HUDEP-2 (cell line): ENCODE data around the gene NR5A1.
A peak's percentile ranks its signal among the peaks of the same experiment; 100 is the strongest.

Experiments used
- DNase-seq, 76 experiments: peaks; one replicate each; lab custom pipeline; 2025; ENCODE audit not compliant: unreplicated experiment in 76 of 76; lab: John Stamatoyannopoulos, UW

The NR5A1 gene

DNA sequence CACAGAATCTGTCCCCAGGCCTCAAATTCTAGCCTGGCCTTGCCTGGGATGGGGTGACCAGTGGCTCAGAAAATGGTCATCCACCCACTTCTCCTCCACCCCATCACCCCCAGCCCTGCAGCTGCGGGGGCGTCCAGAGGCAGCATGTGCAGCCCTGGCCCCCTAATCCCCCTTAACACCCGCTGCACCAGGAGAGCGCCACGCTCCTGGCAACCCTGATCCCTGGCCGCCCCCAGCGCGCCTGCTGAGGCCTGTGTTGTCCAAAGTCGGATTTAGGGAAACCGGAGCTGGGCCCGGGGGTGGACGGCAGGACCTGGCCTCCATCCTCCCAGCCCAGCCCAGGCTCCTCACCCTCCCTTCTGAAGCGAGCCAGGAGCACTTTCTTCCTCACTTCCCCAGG lies 22.0 kb downstream of the NR5A1 start:
- no peak for DNase-seq

DNA sequence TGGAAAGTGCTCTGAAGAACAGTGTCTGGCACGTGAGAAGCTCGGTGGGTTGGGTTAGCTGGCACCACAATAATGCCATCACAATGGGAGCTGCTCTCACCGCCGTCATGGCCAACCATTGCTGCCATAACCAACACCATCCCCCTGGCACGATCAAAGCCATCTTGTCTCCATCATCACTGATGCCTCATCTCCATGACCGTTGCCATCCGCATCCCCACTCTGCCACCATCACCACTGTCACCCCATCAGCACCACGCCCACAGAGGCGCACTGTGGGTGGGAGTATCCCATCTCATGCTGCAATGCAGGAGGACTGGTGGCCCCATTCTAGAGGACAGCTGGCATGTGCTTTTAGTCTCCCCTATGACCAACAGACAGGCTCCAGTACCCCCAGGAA lies 23.7 kb downstream of the NR5A1 start:
- DNase-seq: no peak

DNA sequence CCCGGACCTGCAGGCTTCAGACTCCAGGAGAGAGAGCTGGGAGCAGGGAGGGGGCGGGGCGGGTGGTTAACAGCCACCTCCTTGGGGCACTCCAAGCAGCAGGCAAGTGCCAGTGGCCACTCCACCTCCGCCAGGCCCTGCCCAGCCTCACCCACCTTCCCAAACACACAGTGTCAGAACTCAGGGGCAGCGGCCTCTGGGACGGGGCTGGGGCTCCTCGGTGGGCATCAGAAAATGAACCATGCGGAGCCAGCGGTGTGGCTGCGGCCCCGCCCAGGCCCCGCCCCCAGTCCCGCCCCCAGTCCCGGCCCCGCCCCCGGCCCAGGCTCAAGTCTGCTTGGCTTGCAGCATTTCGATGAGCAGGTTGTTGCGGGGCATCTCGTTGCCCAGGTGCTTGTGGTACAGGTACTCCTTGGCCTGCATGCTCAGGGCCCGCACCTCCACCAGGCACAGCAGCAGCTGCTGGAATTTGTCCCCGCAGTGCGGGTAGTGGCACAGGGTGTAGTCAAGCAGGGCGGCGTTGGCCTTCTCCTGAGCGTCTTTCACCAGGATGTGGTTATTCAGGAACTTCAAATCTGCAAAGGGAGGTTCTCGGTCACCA lies 24.7 kb downstream of the NR5A1 start:
- DNase-seq: peak in 16 of 76 experiments; percentile 5 to 40 (median 21)

DNA sequence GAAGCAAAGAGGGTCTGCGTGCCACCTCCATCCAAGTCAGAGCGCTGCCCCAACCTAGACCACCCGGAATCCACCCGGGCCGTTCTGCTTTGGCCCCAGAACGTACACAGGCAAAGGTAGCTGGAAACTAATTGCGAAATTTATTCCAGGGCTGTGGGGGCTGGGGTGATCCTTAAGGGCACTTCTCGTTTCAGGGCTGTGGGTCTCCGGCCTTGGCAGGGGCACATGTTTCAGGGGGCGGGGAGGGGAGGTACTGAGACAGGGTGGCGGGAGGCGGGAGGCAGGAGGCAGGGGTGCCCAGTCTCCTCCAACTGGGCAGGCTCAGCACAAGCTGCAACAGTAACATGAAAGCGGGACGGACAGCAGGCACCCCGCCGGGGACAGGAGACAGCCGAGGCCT lies 26.1 kb downstream of the NR5A1 start:
- no peak for DNase-seq

DNA sequence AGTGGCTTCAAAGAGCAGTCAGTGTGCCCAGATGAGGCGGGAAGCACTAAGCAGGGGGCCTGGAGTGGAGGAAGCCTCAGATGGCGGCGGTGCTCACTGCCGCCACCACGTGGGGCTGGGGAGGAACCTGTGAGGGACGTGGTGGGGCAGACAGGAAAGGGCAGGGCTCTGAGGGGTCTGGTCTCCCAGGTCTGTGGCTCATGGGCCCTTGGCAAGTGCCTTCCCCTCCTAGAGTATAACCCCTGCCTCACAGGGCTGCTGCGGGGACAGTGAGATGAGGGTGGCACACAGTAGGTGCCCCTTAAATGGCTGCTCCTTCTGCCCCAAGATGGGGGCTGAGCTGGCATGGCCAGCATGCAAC lies 26.6 kb downstream of the NR5A1 start:
- peak in 30 of 76 experiments; percentile 4 to 52 (median 24) for DNase-seq

DNA sequence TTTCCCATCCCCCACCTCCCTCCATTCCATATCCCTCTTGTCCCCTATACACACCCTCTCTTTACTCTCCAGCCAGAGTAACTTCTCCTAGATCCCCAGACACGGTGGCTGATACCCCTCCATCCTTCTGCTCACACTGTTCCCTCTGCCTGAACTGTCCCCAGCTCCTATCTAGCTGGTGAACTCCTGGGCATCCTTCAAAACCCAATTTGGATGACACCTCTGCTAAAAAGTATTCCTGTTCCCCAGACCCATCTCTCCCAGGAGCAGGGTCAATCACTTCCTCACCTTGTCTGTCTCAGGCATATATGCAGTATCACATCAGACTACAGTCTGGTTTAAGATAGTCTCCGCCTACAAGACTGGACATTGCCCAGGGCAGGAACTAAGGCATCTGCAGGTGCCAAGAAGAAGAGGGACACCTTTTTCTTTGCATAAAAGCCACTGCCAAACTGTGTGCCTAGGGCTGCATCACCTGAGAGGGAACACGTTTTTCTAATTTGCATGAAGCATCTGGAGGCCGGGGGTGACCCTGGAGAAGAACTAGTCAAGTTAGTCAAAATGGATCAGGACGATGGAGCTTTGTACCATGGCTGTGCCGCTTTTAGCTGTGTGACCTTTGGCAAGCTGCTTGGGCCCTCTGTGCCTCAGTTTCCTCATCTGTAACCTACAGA lies 27.1 kb downstream of the NR5A1 start:
- no peak for DNase-seq

DNA sequence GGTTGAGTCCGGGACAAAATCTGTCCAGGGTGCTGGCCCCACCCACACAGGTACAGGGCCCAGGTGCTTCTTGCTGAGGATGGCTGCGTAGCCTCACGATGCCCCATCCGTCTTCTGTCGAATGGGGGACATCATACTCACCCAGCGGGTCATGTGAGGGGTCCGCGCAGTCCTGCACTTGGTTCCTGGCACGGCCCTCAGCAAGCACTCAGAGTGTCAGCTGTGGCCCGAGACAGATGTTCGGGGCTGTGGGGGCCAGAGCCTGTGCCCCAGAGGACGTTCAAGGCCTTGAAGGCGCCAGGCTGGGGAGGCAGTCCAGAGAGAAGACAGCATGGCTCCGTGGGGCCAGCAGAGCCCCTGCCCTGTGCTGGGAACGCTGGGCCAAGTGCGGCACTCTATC lies 27.8 kb downstream of the NR5A1 start:
- DNase-seq: no peak

DNA sequence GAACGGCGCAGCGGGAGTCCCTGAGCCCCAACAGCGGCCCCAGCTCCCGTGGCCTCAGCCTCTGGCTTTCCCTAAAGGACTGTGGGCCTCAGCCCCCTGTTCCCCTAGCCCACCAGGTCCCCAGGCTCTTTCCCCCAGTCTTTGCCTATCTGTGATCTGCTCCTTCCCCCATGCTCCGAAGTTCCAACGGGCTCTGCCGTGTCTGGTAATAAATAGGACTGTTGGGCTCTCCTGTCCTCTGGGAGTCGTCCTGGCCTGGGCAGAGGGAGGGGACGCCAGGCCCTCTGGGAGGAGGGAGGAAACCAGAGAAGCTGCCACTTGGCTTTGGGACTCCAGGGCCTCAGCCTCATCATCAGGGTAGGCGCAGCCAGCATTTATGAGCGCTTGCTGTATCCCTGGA lies 28.8 kb downstream of the NR5A1 start:
- DNase-seq: no peak

DNA sequence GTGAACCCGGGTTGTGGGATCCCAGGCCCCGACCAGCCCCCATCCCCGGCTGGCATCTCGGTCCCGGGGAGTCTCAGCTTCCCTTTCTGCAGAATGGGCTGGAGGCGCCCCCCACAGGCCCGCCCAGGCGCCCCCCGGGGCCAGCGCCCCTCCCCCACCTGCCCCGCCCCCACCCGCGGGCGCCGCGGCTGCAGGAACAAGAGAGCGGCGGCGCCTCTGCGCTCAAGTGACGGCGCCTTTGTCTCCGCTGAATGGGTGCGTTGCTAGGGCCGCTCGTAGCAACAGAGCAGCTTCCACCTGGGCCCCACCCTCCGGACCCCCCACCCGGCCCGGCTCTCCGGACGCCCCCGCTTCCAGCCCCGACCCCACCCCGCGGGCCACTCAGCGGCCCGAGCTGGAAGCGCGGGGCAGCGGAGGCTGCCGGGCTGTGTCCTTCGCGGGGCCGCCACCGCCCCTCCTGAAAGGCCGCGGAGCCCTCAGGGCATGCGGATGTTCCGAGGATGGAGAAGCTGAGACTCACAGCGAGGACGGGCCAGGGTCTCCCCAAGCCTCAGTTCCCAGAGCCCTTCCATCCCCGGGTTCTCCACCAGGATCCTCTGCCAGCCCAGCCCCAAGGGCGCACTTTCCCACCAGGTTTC lies 29.4 kb downstream of the NR5A1 start:
- no peak for DNase-seq

DNA sequence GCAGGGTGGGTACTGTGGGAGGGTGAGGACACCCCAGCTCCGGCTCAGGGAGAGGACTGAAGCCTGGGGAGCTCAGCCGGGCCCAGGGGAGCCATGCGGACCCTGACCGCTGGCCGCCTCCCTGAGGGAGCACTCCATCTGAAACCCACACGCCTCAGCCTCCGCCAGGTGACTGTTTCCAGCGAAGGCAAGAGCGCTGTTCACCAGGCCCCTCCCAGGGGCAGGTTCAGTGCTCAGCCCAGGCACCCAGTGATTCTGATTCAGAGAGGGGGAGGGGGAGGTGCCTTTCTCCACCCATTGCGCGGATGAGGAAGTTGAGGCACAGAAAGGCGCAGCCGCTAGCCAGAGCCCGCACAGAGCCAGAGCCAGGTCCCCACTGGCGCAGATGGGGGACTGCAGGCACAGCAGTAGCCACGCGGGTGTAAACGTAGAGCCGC lies 30.0 kb downstream of the NR5A1 start:
- no peak for DNase-seq

DNA sequence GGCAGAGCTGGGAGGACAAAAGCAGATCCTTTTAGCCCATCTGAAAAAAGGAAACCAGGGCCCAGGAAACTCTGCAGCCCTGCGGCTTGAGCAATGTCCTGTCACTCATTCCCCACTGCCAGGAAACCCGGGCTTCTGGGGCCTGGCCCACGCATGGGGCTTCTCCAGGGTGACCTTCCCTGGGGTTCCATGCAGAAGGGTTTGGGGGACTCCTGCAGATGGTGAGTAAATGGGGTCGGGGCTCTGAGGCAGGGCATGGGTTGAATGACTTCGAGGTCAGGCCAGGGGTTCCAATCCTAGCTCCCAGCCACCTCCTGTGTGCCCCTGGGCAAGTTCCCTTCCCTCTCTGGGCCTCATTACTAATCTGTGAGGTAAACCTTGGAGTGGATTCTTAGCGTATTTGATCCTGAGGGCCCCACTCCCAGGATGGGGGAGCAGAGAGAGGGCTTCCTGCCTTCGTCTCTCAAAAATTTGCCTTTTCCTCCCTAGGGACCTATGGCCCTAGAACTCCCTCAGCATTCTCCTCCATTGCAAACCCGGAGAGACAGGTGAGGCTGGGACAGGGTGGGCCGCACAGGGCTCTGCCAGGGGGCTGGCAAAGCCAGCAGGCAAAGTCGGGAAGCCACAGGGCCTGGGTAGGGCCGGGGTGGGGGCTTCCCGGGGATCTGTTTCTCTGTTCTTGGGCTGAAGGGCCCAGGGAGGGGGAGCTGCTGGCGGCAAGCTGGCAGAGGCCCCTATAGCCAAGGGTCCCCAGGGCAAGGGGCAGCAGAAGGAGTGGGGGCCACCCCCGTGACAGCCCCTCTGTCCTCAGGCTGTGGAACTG lies 31.1 kb downstream of the NR5A1 start:
- DNase-seq: no peak

DNA sequence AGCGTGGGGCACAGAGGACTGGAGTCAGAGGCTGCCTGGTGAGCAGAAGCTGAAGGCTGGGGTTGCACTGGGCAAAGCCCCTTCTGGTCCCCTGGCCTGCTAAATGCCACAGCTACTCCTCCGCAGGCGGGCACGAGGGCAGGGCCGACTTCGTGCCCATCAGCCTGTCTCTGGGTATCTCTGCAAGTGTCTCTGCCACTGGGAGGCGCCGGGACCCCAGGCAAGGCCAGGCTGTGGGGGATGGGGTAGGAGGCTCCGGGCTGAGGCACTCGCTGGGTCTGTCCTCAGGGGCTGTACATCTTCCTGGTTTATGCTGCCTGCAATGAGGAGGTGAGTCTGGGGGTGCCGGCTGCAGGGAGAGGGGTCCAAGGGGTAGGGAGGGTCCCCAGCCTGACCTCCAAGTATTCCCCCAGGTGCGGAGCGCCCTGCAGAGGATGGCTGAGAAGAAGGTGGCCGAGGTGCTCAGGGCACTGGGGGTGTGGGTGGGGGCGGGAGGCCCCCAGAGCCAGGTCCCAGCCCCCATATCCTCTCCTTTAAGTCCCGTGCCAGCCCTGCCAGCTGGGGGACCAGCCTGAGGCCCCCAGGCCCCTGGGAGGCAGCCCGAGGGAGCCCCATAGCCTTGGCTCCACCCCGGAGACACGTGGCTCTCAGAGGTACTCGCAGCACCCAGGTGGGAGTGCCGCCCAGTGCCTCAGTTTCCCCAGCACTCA lies 31.9 kb downstream of the NR5A1 start:
- peak in 13 of 76 experiments; percentile 5 to 38 (median 15) for DNase-seq

DNA sequence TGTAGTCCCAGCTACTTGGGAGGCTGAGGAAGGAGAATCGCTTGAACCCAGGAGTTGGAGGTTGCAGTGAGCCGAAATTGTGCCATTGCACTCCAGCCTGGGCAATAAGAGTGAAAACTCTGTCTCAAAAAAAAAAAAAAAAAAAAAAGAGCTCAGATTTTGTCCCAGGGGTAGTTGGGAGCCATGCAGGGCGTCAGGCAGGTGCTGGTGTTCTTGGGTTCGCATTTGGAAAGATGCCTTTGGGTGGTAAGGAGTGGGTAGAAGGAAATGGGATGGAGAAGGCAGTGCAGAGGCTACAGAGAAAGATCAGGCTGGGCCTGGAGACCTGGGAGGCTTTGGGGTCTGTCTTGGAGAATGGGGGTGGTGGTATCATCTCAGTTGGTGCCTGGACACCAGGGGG lies 33.0 kb downstream of the NR5A1 start:
- no peak for DNase-seq

DNA sequence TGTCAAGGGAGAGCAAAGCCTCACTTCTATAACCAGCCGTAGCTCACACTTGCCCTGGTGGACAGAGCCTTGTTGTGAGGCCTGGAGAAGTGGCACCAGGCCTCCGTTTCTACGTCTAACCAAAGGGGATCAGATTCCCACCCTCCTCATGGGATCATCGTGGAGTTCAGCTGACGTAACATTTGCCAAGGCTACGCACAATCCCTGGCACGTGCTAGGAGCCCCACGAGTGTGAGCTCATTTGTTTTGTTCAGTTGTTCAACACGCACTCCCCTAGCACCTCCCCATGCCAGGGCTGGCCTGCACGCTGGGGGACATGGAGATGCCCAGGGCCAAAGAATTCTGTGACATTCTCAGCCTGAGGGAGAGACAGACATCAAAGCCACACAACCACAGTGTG lies 33.9 kb downstream of the NR5A1 start:
- no peak for DNase-seq

DNA sequence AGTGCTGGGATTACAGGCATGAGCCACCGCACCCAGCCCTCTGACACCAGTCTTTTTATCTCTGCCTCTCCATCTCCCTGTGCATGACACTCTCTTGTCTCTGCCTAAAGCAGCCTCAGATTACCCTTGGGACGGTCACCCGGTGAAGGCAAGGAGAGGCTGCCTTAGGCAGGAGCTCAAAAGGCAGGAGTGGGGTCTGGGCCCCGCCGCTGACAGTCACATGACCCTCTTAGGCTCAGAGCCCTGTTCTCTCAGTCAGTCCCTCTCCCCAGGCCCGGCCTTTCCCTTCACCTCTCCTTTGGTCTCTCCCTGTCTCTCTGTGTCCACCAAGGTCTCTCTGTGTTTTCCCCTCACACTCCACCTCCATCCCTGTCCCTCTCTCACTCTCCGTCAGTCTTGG lies 34.4 kb downstream of the NR5A1 start:
- peak in 4 of 76 experiments; percentile 10 to 22 (median 20) for DNase-seq

DNA sequence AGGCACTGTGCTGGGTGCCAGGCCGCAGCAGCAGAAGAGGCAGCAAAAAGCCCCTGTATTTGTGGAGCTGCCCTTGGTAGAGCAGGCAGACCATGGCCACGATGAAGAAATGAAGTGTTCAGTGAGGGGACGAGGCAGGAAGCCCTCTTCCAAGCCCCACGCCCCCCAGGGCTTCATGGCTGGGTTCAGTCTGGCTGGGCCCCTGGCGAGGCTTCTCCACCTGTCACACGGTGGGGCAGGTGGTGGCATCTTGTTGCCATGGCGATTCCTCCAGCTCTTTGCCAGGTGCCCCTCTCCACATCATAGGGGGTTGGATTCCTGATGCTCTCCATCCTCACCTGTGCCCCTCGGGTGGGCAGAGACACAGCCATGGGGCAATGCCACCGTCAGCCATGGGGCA lies 35.4 kb downstream of the NR5A1 start:
- no peak for DNase-seq

DNA sequence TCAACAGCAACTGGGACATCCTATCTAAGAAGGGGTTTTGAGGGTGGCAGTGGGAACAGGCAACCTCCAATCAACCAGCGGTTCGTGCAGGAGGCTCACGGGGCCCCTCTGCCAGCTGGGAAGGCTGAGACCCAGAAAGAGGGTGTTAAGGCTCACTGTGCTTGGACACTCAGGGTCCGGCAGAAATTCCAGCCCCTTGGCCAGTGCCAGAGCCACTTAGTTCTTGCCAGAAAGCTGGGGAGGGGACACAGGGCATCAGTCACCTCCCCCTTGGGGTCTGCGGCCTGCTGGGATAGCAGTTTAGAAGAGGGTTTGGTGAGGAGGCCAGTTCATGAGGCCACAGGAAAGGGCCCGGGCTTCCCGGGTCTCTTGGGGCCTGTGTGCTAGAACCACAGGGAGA lies 36.5 kb downstream of the NR5A1 start:
- no peak for DNase-seq

DNA sequence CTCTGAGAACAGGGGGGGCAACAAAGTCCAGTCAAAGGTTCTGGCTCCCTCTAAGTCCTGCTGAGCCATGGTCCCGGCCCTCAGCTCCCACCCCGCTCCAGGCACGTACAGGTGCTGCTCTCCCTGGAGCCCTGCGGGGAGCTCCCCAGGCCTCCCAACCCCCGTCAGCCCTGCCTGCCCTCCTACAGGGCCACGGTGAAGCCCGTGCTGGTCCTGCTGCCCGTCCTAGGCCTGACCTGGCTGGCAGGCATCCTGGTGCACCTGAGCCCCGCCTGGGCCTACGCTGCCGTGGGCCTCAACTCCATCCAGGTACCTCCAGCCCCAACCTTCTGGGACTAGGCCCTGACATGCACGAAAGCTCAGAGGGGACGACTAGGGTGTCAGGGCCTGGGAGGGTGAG lies 36.9 kb downstream of the NR5A1 start:
- DNase-seq: no peak

DNA sequence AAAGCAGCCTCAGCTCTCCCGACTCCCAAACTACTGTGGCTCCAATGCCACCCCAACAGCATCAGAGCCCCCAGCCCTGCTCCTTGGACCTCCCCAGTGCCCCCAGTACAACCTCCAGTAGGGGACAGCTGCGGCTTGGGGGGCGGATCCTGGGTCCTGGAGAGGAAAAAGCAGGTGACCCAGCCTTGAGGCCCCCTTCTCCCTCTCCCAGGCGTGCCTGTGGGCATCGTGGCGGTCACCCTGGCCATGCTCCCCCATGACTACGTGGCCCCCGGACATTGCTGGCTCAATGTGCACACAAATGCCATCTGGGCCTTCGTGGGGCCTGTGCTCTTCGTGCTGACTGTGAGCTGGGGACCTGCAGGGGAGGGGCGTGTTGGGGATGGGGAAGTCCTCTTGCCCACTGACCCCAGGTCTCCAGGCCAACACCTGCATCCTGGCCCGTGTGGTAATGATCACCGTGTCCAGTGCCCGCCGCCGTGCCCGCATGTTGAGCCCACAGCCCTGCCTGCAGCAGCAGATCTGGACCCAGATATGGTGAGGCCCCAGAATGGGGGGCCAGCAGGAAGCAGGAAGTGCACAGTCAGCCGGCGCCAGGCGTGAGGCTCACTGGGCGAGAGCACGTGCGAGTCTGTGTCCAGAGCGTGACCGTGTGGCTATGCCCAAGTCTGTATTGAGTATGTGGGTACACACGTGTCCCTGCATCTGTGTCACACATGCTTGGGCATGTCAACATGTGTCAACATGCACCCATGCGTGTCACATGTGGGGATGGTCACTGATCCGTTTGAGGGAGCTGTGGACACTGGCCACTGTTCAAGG lies 38.0 kb downstream of the NR5A1 start:
- no peak for DNase-seq
